ENCODE data around the gene EHD1.

DNA sequence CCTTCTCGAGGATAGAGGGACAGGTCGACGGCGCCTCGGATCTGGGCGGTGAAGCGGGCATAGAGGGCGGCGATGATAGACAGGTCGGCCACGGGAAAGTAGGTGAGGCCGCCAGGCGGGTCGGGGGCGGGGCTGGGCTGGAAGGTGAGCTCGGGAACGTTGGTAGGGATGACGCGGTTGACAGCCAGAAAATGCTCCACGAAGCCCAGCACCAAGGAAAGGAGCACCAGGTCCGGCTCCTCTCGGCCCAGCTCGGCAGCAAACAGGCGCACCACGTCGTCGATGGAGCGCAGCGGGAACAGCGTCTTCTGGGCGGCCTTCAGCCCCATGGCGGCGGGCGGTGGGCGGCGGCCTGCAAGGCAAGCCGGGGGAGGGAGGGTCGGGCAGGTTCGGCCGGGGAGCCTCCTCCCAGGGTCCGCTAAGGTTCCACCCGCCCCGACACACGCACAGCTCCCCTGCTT is 68.6 kb downstream of the EHD1 start:
- TF ChIP-seq POLR2A (IDR thresholded peaks at IDR 0.05; ENCODE audit: low read depth, low read length): no peak
- TF ChIP-seq POLR2AphosphoS5 (IDR thresholded peaks at IDR 0.05; ENCODE audit: low read depth, low read length): no peak
- TF ChIP-seq TAF1 (IDR thresholded peaks at IDR 0.05; ENCODE audit: borderline replicate concordance, low read depth, low read length): no peak
